GM12878 (cell line): Measurements from ENCODE around the gene PIGQ. TPM values are rescaled to one million over a fixed set of nuclear protein-coding genes. Genes with fewer than 3 reads are reported as not detected.

Experiments
- CHD2 ChIP-seq: IDR thresholded peaks from 2 replicates; pipeline ENCODE4 v1.6.1; 2011; ENCODE audit warnings: low read depth, low read length, improper control_type of control experiment, borderline replicate concordance
- CHD4 ChIP-seq: fragments of 200-600 bp; sonication (generic); IDR thresholded peaks from 2 replicates; pipeline ENCODE4 v1.6.1; 2016; ENCODE audit warnings: mild to moderate bottlenecking
- E2F4 ChIP-seq: IDR thresholded peaks from 2 replicates; pipeline ENCODE4 v1.6.1; 2012; ENCODE audit warnings: low read depth, low read length, improper control_type of control experiment
- EGR1 ChIP-seq, 2 experiments: IDR thresholded peaks; 1 replicate in 1 of 2; 2 replicates in 1 of 2; pipeline ENCODE4 v1.6.1; 2011 to 2012; ENCODE audit warnings: low read depth in 2 of 2, low read length in 2 of 2, borderline replicate concordance in 1 of 2, mild to moderate bottlenecking in 1 of 2, moderate library complexity in 1 of 2
- ETV6 ChIP-seq, 2 experiments: fragments of 450-650 bp in 1 of 2; IDR thresholded peaks in 1 of 2; conservative IDR thresholded peaks in 1 of 2; 2 replicates each; pipeline ENCODE4 v1.6.1; 2014; ENCODE audit warnings: antibody characterized with exemption in 1 of 2, borderline replicate concordance in 1 of 2, low read depth in 1 of 2, mild to moderate bottlenecking in 1 of 2, moderate library complexity in 1 of 2
- FOXM1 ChIP-seq: IDR thresholded peaks from 2 replicates; pipeline ENCODE4 v1.6.1; 2012; ENCODE audit warnings: low read depth, mild to moderate bottlenecking, inconsistent platforms, low read length, moderate library complexity
- GATAD2B ChIP-seq: fragments of 450-650 bp; conservative IDR thresholded peaks from 2 replicates; pipeline ENCODE4 v1.6.1; 2017; ENCODE audit warnings: low read depth, mild to moderate bottlenecking, moderate library complexity
- HDGF ChIP-seq: fragments of 450-650 bp; IDR thresholded peaks from 2 replicates; pipeline ENCODE4 v1.6.1; 2016; ENCODE audit warnings: antibody characterized with exemption
- IKZF1 ChIP-seq: fragments of 450-650 bp; conservative IDR thresholded peaks from 2 replicates; pipeline ENCODE4 v1.6.1; 2017; ENCODE audit warnings: antibody characterized with exemption, mild to moderate bottlenecking
- MTA2 ChIP-seq: fragments of 450-650 bp; IDR thresholded peaks from 2 replicates; pipeline ENCODE4 v1.6.1; 2016; ENCODE audit warnings: low read depth, mild to moderate bottlenecking, moderate library complexity
- NFXL1 ChIP-seq: fragments of 450-650 bp; IDR thresholded peaks from 2 replicates; pipeline ENCODE4 v1.6.1; 2017; ENCODE audit warnings: antibody characterized with exemption, mild to moderate bottlenecking, borderline replicate concordance
- NR2C1 ChIP-seq: fragments of 450-650 bp; IDR thresholded peaks from 2 replicates; pipeline ENCODE4 v1.6.1; 2017; ENCODE audit warnings: antibody characterized with exemption, mild to moderate bottlenecking, moderate library complexity
- NR2F1 ChIP-seq: fragments of 450-650 bp; conservative IDR thresholded peaks from 2 replicates; pipeline ENCODE4 v1.6.1; 2017; ENCODE audit warnings: mild to moderate bottlenecking
- RB1 ChIP-seq: fragments of 450-650 bp; formaldehyde crosslinking; IDR thresholded peaks from 2 replicates; pipeline ENCODE4 v1.6.1; 2017; ENCODE audit warnings: mild to moderate bottlenecking, borderline replicate concordance
- RFX5 ChIP-seq: IDR thresholded peaks from 2 replicates; pipeline ENCODE4 v1.6.1; 2011; ENCODE audit warnings: low read depth, low read length, improper control_type of control experiment
- SIN3A ChIP-seq: IDR thresholded peaks from 2 replicates; pipeline ENCODE4 v1.6.1; 2012; ENCODE audit warnings: low read depth, low read length, improper control_type of control experiment
- SMARCA5 ChIP-seq: fragments of 450-650 bp; IDR thresholded peaks from 2 replicates; pipeline ENCODE4 v1.6.1; 2017; ENCODE audit warnings: mild to moderate bottlenecking
- ZNF274 ChIP-seq: IDR thresholded peaks from one replicate; pipeline ENCODE4 v1.8.0; 2011; ENCODE audit not compliant: insufficient read length, insufficient read depth
- ZNF384 ChIP-seq: IDR thresholded peaks from 2 replicates; pipeline ENCODE4 v1.6.1; 2012; ENCODE audit warnings: low read depth, mild to moderate bottlenecking, low read length, improper control_type of control experiment, borderline replicate concordance
- polyA plus RNA-seq, 11 experiments: library from polyadenylated mRNA; depleted of rRNA in 4 of 11; unstranded in 6 of 11; stranded (reverse) in 5 of 11; fragments of >200 nt; fragmentation: Nextera tagmentation in 4 of 11; fragmentation: Illumina TruSeq in 1 of 11; extraction: Ambion mirVana in 4 of 11; extraction: Trizol in 1 of 11; gene quantifications; 1 replicate in 1 of 11; 2 replicates in 10 of 11; pipeline versions ENCODE4 v1.2.1 to v1.2.3, GENCODE V29; 2011 to 2016; ENCODE audit warnings: inconsistent platforms in 2 of 11, missing spikeins in 2 of 11, low read depth in 1 of 11
- total RNA-seq, 4 experiments: library from RNA; depleted of rRNA in 3 of 4; stranded (reverse); fragments of >200 nt in 3 of 4; fragmentation: Illumina TruSeq in 1 of 4; extraction: Trizol in 1 of 4; gene quantifications; 2 replicates each; pipeline versions ENCODE4 v1.2.1 to v1.2.3, GENCODE V29; 2013 to 2021
- TF ChIP-seq, protein P1 (sequence below): fragments of 450-650 bp; formaldehyde crosslinking; IDR thresholded peaks from 2 replicates; pipeline ENCODE4 v1.4.0; 2020; ENCODE audit warnings: mild to moderate bottlenecking, moderate library complexity
- TF ChIP-seq, protein P2 (sequence below): IDR thresholded peaks from 2 replicates; pipeline ENCODE4 v1.6.1; 2011; ENCODE audit warnings: borderline replicate concordance, low read depth, mild to moderate bottlenecking, moderate library complexity, mixed read lengths, low read length; ENCODE audit not compliant: insufficient read depth; ENCODE audit errors: extremely low read length
- TF ChIP-seq, protein P3 (sequence below): fragments of 450-650 bp; IDR thresholded peaks from 2 replicates; pipeline ENCODE4 v1.6.1; 2017; ENCODE audit warnings: low read depth, mild to moderate bottlenecking, moderate library complexity

PIGQ gene
- total and polyA plus RNA-seq, 10 of the 15 experiments (the other 5 are each of a cell fraction or from before 2014, with no cell fraction given): 1.8 to 31.3 (median 17.5) TPM; not detected in 1

DNA sequence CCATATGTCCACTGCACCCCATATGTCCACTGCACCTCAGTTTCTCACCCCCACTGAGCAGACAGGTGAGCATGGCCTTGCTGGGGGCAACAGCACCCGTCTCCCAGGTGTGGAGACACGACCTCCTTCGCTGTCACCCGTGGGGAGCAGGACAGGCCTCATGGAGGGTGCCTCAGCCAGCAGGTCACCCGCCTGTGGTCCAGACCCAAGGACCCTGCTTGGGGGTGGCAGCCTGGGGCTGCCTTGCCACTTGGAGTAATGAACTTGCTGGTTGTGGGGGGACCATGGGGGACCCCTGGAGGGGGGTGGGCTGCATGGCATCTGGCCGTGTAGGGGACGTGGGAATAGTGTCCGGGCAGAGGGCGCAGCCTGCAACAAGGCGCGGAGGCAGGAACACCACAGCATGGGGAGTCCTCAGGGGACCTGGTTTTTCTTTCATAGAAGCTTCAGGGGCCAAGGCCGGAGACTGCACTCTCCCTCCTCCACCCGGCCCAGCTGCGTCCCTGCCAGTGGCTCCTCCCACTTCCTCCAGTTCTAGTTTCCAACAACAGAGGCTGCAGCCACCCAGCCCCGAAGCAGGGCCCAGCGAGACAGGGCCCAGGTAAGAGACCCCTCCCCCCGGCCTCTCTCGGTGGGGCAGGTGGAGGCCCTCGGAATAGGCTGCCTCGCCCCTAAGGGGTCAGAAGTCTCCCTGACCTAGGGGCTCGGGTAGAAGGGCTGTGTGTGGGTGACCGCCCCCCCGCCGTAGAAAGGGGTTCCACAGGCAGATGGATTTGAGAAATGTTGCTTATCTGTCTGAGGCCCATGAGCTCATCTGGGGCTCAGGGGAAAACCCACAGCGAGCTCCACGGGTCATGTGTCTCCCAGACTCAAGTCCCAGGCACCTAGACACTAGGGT, 3.0 kb upstream of the PIGQ start, which contains the start of gene NHLRC4 (continued):
- TF ChIP-seq, protein P1, sequence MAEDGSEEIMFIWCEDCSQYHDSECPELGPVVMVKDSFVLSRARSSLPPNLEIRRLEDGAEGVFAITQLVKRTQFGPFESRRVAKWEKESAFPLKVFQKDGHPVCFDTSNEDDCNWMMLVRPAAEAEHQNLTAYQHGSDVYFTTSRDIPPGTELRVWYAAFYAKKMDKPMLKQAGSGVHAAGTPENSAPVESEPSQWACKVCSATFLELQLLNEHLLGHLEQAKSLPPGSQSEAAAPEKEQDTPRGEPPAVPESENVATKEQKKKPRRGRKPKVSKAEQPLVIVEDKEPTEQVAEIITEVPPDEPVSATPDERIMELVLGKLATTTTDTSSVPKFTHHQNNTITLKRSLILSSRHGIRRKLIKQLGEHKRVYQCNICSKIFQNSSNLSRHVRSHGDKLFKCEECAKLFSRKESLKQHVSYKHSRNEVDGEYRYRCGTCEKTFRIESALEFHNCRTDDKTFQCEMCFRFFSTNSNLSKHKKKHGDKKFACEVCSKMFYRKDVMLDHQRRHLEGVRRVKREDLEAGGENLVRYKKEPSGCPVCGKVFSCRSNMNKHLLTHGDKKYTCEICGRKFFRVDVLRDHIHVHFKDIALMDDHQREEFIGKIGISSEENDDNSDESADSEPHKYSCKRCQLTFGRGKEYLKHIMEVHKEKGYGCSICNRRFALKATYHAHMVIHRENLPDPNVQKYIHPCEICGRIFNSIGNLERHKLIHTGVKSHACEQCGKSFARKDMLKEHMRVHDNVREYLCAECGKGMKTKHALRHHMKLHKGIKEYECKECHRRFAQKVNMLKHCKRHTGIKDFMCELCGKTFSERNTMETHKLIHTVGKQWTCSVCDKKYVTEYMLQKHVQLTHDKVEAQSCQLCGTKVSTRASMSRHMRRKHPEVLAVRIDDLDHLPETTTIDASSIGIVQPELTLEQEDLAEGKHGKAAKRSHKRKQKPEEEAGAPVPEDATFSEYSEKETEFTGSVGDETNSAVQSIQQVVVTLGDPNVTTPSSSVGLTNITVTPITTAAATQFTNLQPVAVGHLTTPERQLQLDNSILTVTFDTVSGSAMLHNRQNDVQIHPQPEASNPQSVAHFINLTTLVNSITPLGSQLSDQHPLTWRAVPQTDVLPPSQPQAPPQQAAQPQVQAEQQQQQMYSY (CRISPR knock-in tag): no peak
- TF ChIP-seq EGR1 (IDR thresholded peaks at IDR 0.05; ENCODE audit: borderline replicate concordance in 1 of 2, low read depth in 2 of 2, low read length in 2 of 2) (no peak), NR2C1 (no peak), HDGF (no peak; the same call in 1 of the 2 replicates), NFXL1 (peak; percentile 95), CHD4 (no peak), ETV6 (conservative IDR thresholded peaks at IDR 0.05 in 1 of 2, IDR thresholded peaks at IDR 0.05 in 1 of 2; ENCODE audit: borderline replicate concordance in 1 of 2, low read depth in 1 of 2) (no peak), E2F4 (no peak), NR2F1 (0 out of 2 replicates have a peak, but pooled peaks have one; percentile 23), RB1 (no peak), MTA2 (no peak), GATAD2B (no peak), CHD2 (no peak), IKZF1 (peak; percentile 41; the same call in 1 of the 2 replicates), FOXM1 (no peak), SMARCA5 (0 out of 2 replicates have a peak, but pooled peaks have one; percentile 9), RFX5 (no peak), SIN3A (no peak), ZNF384 (no peak), ZNF274 (no peak)
- TF ChIP-seq, protein P2, sequence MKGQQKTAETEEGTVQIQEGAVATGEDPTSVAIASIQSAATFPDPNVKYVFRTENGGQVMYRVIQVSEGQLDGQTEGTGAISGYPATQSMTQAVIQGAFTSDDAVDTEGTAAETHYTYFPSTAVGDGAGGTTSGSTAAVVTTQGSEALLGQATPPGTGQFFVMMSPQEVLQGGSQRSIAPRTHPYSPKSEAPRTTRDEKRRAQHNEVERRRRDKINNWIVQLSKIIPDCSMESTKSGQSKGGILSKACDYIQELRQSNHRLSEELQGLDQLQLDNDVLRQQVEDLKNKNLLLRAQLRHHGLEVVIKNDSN: no peak
- TF ChIP-seq, protein P3, sequence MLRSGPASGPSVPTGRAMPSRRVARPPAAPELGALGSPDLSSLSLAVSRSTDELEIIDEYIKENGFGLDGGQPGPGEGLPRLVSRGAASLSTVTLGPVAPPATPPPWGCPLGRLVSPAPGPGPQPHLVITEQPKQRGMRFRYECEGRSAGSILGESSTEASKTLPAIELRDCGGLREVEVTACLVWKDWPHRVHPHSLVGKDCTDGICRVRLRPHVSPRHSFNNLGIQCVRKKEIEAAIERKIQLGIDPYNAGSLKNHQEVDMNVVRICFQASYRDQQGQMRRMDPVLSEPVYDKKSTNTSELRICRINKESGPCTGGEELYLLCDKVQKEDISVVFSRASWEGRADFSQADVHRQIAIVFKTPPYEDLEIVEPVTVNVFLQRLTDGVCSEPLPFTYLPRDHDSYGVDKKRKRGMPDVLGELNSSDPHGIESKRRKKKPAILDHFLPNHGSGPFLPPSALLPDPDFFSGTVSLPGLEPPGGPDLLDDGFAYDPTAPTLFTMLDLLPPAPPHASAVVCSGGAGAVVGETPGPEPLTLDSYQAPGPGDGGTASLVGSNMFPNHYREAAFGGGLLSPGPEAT: peak; percentile 22; the same call in 1 of the 2 replicates
